HepG2 (cell line): ENCODE measurements around the gene ATG13. TPM values are rescaled to one million over a fixed set of nuclear protein-coding genes. Genes with fewer than 3 reads are reported as not detected.

Source experiments
- ASH2L ChIP-seq: fragments of 300-600, 200-600 bp; sonication (generic); IDR thresholded peaks from 2 replicates; pipeline ENCODE4 v1.7.0; 2017; ENCODE audit warnings: low read depth, mild to moderate bottlenecking, moderate library complexity, mixed read lengths, low read length; ENCODE audit not compliant: insufficient read length
- ERF ChIP-seq: IDR thresholded peaks from 2 replicates; pipeline ENCODE4 v1.6.1; 2018; ENCODE audit warnings: missing biosample characterization, missing genetic modification reagents
- FOXK1 ChIP-seq: sonication (generic); formaldehyde crosslinking; IDR thresholded peaks from 2 replicates; pipeline ENCODE4 v1.4.0; 2020; ENCODE audit warnings: low read depth, missing genetic modification reagents, borderline replicate concordance
- SRSF4 ChIP-seq: fragments of 200-400 bp; formaldehyde crosslinking; IDR thresholded peaks from one replicate; pipeline ENCODE4 v1.6.1; 2018; ENCODE audit warnings: mild to moderate bottlenecking, low read depth, low read length, moderate library complexity; ENCODE audit not compliant: poor library complexity, severe bottlenecking
- TARDBP ChIP-seq: sonication (generic); formaldehyde crosslinking; IDR thresholded peaks from 2 replicates; pipeline ENCODE4 v1.8.0; 2022; ENCODE audit warnings: mild to moderate bottlenecking, missing genetic modification reagents
- TFDP2 ChIP-seq: sonication (generic); formaldehyde crosslinking; IDR thresholded peaks from 2 replicates; pipeline ENCODE4 v1.4.0; 2020; ENCODE audit warnings: missing genetic modification reagents
- U2AF2 ChIP-seq: fragments of 200-400 bp; formaldehyde crosslinking; IDR thresholded peaks from 2 replicates; pipeline ENCODE4 v1.6.1; 2017; ENCODE audit warnings: low read depth, mild to moderate bottlenecking, low read length
- ZBTB10 ChIP-seq: sonication (generic); formaldehyde crosslinking; IDR thresholded peaks from 2 replicates; pipeline ENCODE4 v1.4.0; 2020; ENCODE audit warnings: missing genetic modification reagents, borderline replicate concordance
- ZNF142 ChIP-seq: sonication (generic); formaldehyde crosslinking; IDR thresholded peaks from 2 replicates; pipeline ENCODE4 v1.4.0; 2020; ENCODE audit warnings: missing genetic modification reagents
- ZNF430 ChIP-seq: sonication (generic); formaldehyde crosslinking; IDR thresholded peaks from 2 replicates; pipeline ENCODE4 v1.9.0; 2021; ENCODE audit warnings: mild to moderate bottlenecking, missing genetic modification reagents
- ZNF432 ChIP-seq: sonication (generic); formaldehyde crosslinking; IDR thresholded peaks from 2 replicates; pipeline ENCODE4 v1.5.0; 2020; ENCODE audit warnings: missing genetic modification reagents, mild to moderate bottlenecking, borderline replicate concordance
- ZNF446 ChIP-seq: sonication (generic); formaldehyde crosslinking; IDR thresholded peaks from 2 replicates; pipeline ENCODE4 v1.5.0; 2020; ENCODE audit warnings: mild to moderate bottlenecking, missing genetic modification reagents
- polyA plus RNA-seq, 8 experiments: library from polyadenylated mRNA; depleted of rRNA in 3 of 8; stranded (reverse) in 7 of 8; unstranded in 1 of 8; fragments of >200 nt; fragmentation: Illumina TruSeq in 4 of 8; extraction: Trizol in 4 of 8; gene quantifications; 2 replicates each; pipeline versions ENCODE4 v1.2.1 to v1.2.3, GENCODE V29; 2011 to 2016; ENCODE audit warnings: low read depth in 4 of 8, missing spikeins in 1 of 8, mixed read lengths in 1 of 8; ENCODE audit not compliant: insufficient read depth in 1 of 8
- total RNA-seq, 5 experiments: library from RNA; depleted of rRNA; stranded (reverse); fragments of >200 nt; fragmentation: Illumina TruSeq; extraction: Trizol; gene quantifications; 2 replicates each; pipeline ENCODE4 v1.2.3, GENCODE V29; 2016; ENCODE audit warnings: low read depth in 1 of 5

The ATG13 gene
- total and polyA plus RNA-seq, 2 of the 13 experiments (the other 11 are each of a cell fraction or from before 2014, with no cell fraction given) = 55.0 to 77.3 TPM

- TF ChIP-seq ERF (CRISPR knock-in tag) = peak; percentile 61; the same call in 1 of the 2 replicates
- no peak for TF ChIP-seq SRSF4
- no peak for TF ChIP-seq ZNF446 (CRISPR knock-in tag)
- peak; percentile 64 for TF ChIP-seq TFDP2 (CRISPR knock-in tag)
- no peak for TF ChIP-seq ZNF432 (CRISPR knock-in tag)
- no peak for TF ChIP-seq ZBTB10 (CRISPR knock-in tag)
- TF ChIP-seq U2AF2 = no peak
- peak; percentile 85; the same call in 1 of the 2 replicates for TF ChIP-seq FOXK1
- no peak; the same call in 1 of the 2 replicates for TF ChIP-seq ZNF142 (CRISPR knock-in tag)
- peak; percentile 84 for TF ChIP-seq ZNF430 (CRISPR knock-in tag)
- TF ChIP-seq ASH2L = peak; percentile 100
- peak; percentile 89 for TF ChIP-seq TARDBP (CRISPR knock-in tag)
These were observed 83.1 kb downstream of the ATG13 start, which contains the start of the genes ARHGAP1 and ZNF408 (continued) for GRCh38 chr11:46700241-46701077.
